HCT116 (cell line): ENCODE data around the gene ASB12. TPM values are rescaled to one million over a fixed set of nuclear protein-coding genes. Genes with fewer than 3 reads are reported as not detected.

Experiments
- ATAC-seq: fragments of 200-7000 bp; cut with Tn5 transposase; 2 replicates; pipeline ENCODE4 v1.9.1; 2020; ENCODE audit warnings: mild to moderate bottlenecking, moderate library complexity
- BruUV-seq: library from RNA; stranded (reverse); fragments of 400-500 nt; replicated peaks from 2 replicates; lab custom pipeline; 2021; lab: Mats Ljungman, UMichigan
- CTCF ChIA-PET: fragments of 300-600 bp; sonication (Branson Sonifier 250); formaldehyde crosslinking; loops from one replicate; lab custom pipeline; 2021; ENCODE audit warnings: antibody characterized with exemption; lab: Charles Lee
- POLR2A ChIA-PET: fragments of 300-600, 350-600 bp; sonication (Branson Sonifier 250); formaldehyde crosslinking; loops from one replicate; lab custom pipeline; 2021; ENCODE audit warnings: antibody characterized with exemption; lab: Charles Lee
- RAD21 ChIA-PET, 2 experiments: fragments of 300-600 bp; sonication (Branson Sonifier 250); formaldehyde crosslinking; loops; one replicate each; lab custom pipeline; 2023; ENCODE audit warnings: low total read pairs in 2 of 2; ENCODE audit not compliant: uncharacterized antibody in 2 of 2, unreplicated experiment in 2 of 2, low non-redundant PET in 1 of 2; lab: Charles Lee
- DNase-seq: peaks from one replicate; pipeline ENCODE4 v3.0.0-alpha.2; 2010; ENCODE audit warnings: low read depth, low spot score
- H2AFZ ChIP-seq: fragments of 200-600 bp; shearing (Covaris generic), sonication (generic); 2 replicates; pipeline ENCODE4 v1.6.1; 2017; ENCODE audit warnings: low read depth, mixed run types, mixed read lengths, antibody characterized with exemption, low read length; ENCODE audit not compliant: poor library complexity, severe bottlenecking
- H3K27ac ChIP-seq: 2 replicates; pipeline ENCODE4 v1.5.1; 2012; ENCODE audit warnings: low read depth, low read length
- H3K27me3 ChIP-seq: fragments of 200-600 bp; sonication (generic); 2 replicates; pipeline ENCODE4 v1.6.1; 2016; ENCODE audit warnings: mixed run types, low read length, mixed read lengths; ENCODE audit not compliant: insufficient read depth
- H3K36me3 ChIP-seq, 2 experiments: fragments of 200-500 bp in 1 of 2; fragments of 200-600 bp in 1 of 2; sonication (Bioruptor generic) in 1 of 2; sonication (generic) in 1 of 2; 2 replicates each; pipeline versions ENCODE4 v1.5.1 to v1.6.1; 2014 to 2016; ENCODE audit warnings: low read length in 2 of 2, inconsistent platforms in 1 of 2, mixed read lengths in 1 of 2, mixed run types in 1 of 2; ENCODE audit not compliant: insufficient read depth in 2 of 2, control insufficient read depth in 1 of 2
- H3K4me1 ChIP-seq, 2 experiments: fragments of 200-600 bp in 1 of 2; sonication (generic) in 1 of 2; 2 replicates each; pipeline versions ENCODE4 v1.5.1 to v1.6.1; 2012 to 2017; ENCODE audit warnings: low read length in 2 of 2, inconsistent platforms in 1 of 2, mild to moderate bottlenecking in 1 of 2, mixed read lengths in 1 of 2, mixed run types in 1 of 2, moderate library complexity in 1 of 2; ENCODE audit not compliant: insufficient read depth in 2 of 2, control insufficient read depth in 1 of 2
- H3K4me2 ChIP-seq: fragments of 200-600 bp; sonication (generic); 2 replicates; pipeline ENCODE4 v1.6.1; 2017; ENCODE audit warnings: mixed run types, low read length, mixed read lengths
- H3K4me3 ChIP-seq, 2 experiments: fragments of 200-600 bp in 1 of 2; sonication (generic) in 1 of 2; replicated peaks in 1 of 2; 2 replicates each; pipeline ENCODE4 v1.5.1; 2011 to 2016; ENCODE audit warnings: low read length in 2 of 2, control low read depth in 1 of 2, low read depth in 1 of 2, mild to moderate bottlenecking in 1 of 2, mixed read lengths in 1 of 2, mixed run types in 1 of 2
- H3K79me2 ChIP-seq: fragments of 200-600 bp; sonication (generic); 2 replicates; pipeline ENCODE4 v1.6.1; 2017; ENCODE audit warnings: mild to moderate bottlenecking, mixed run types, low read length, moderate library complexity, mixed read lengths; ENCODE audit not compliant: insufficient read depth
- H3K9ac ChIP-seq: fragments of 200-600 bp; sonication (generic); 2 replicates; pipeline ENCODE4 v1.6.1; 2016; ENCODE audit warnings: low read length, mixed read lengths
- H3K9me2 ChIP-seq: fragments of 200-600 bp; sonication (generic), shearing (Covaris generic); 2 replicates; pipeline ENCODE4 v1.6.1; 2017; ENCODE audit warnings: mixed run types, mild to moderate bottlenecking, moderate library complexity; ENCODE audit not compliant: insufficient read depth
- H3K9me3 ChIP-seq, 2 experiments: fragments of 200-500 bp in 1 of 2; fragments of 200-600 bp in 1 of 2; sonication (Bioruptor generic) in 1 of 2; sonication (generic) in 1 of 2; 2 replicates each; pipeline ENCODE4 v1.6.1; 2014 to 2017; ENCODE audit warnings: low read length in 2 of 2, mixed read lengths in 2 of 2, inconsistent platforms in 1 of 2, low read depth in 1 of 2, mild to moderate bottlenecking in 1 of 2, mixed run types in 1 of 2, moderate library complexity in 1 of 2; ENCODE audit not compliant: control insufficient read depth in 1 of 2, insufficient read depth in 1 of 2
- H4K20me1 ChIP-seq: fragments of 200-600 bp; sonication (generic), shearing (Covaris generic); 2 replicates; pipeline ENCODE4 v1.6.1; 2017; ENCODE audit warnings: mixed run types, mild to moderate bottlenecking, moderate library complexity; ENCODE audit not compliant: insufficient read depth
- EGR1 ChIP-seq: IDR thresholded peaks from 2 replicates; pipeline ENCODE4 v1.6.1; 2012; ENCODE audit warnings: low read depth
- FOSL1 ChIP-seq: IDR thresholded peaks from 2 replicates; pipeline ENCODE4 v1.6.1; 2012; ENCODE audit warnings: low read depth
- JUND ChIP-seq: IDR thresholded peaks from 2 replicates; pipeline ENCODE4 v1.6.1; 2012
- POLR2AphosphoS5 ChIP-seq: IDR thresholded peaks from 2 replicates; pipeline ENCODE4 v1.6.1; 2011; ENCODE audit warnings: mild to moderate bottlenecking, low read depth, low read length, moderate library complexity
- SIN3A ChIP-seq: IDR thresholded peaks from 2 replicates; pipeline ENCODE4 v1.6.1; 2012; ENCODE audit warnings: low read depth
- SP1 ChIP-seq: IDR thresholded peaks from 2 replicates; pipeline ENCODE4 v1.6.1; 2012; ENCODE audit warnings: low read depth
- TCF7L2 ChIP-seq: IDR thresholded peaks from 2 replicates; pipeline ENCODE4 v1.7.0; 2011; ENCODE audit warnings: borderline replicate concordance, inconsistent platforms; ENCODE audit not compliant: insufficient read depth, insufficient read length; ENCODE audit errors: extremely low read depth
- intact Hi-C: fragments of 100-400 bp; cut with micrococcal nuclease; formaldehyde crosslinking; loops from 2 replicates; pipeline ENCODE4 v1.10.0; 2022
- total RNA-seq: library from RNA; stranded (reverse); gene quantifications from one replicate; pipeline ENCODE4 v1.2.1, GENCODE V29; 2021; ENCODE audit not compliant: unreplicated experiment
- TF ChIP-seq, protein P1 (sequence below): IDR thresholded peaks from 2 replicates; pipeline ENCODE4 v1.6.1; 2012; ENCODE audit warnings: low read depth
- TF ChIP-seq, protein P2 (sequence below), 3 experiments: fragments of 200-600 bp in 1 of 3; sonication (generic) in 1 of 3; IDR thresholded peaks in 2 of 3; conservative IDR thresholded peaks in 1 of 3; 2 replicates each; pipeline ENCODE4 v1.5.1; 2012 to 2017; ENCODE audit warnings: low read depth in 2 of 3, low read length in 2 of 3, antibody characterized with exemption in 1 of 3, borderline replicate concordance in 1 of 3, control low read depth in 1 of 3, mild to moderate bottlenecking in 1 of 3, mixed read lengths in 1 of 3, mixed run types in 1 of 3, moderate library complexity in 1 of 3; ENCODE audit not compliant: insufficient read depth in 1 of 3
- TF ChIP-seq, protein P3 (sequence below): IDR thresholded peaks from 2 replicates; pipeline ENCODE4 v1.6.1; 2012
- TF ChIP-seq, protein P4 (sequence below): IDR thresholded peaks from 2 replicates; pipeline ENCODE4 v1.6.1; 2012

The ASB12 gene
- total RNA-seq, 1 experiment from 2014 or later = not detected

DNA sequence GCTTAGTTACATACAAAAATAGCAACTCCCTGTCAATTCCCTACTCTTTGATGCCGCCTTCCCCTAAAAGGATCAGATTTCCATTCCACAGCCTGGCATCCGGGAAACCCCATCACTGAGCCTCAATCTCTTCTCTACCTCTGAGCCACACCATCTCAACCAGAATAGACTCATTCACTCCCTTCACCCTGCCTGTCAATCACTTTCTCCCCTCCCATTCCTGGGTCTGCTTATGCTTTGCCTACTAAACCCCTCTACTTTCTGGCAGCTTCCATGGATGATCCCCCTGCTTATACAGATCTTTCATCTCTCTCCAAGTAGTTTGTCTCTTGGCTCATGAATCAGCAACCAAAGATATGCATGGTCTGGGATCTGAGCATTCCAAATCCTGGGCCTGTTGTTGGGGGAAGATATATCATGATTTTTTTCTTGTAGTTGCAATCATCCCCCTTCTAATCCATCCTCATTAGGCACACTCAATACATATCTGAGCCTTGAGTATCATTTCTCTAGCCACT, 27.5 kb downstream of the ASB12 start:
- Histone ChIP-seq H3K4me1 (peaks cover 4 to 16% of the 10 kb centered on the region in 2 experiments; a peak in 2 of 4 replicates), H3K4me3 (no peak overlapping the region), H3K27ac (no peak overlapping the region), H2AFZ (no peak overlapping the region), H3K9me3 (no peaks in the 10 kb centered on the region), H3K36me3 (no peaks in the 10 kb centered on the region), H3K27me3 (no peaks in the 10 kb centered on the region), H3K9me2 (no peaks in the 10 kb centered on the region), H3K9ac (no peak overlapping the region), H3K4me2 (no peak overlapping the region), H3K79me2 (no peaks in the 10 kb centered on the region; the same call in 1 of the 2 replicates), H4K20me1 (no peaks in the 10 kb centered on the region)
- TF ChIP-seq, protein P1, sequence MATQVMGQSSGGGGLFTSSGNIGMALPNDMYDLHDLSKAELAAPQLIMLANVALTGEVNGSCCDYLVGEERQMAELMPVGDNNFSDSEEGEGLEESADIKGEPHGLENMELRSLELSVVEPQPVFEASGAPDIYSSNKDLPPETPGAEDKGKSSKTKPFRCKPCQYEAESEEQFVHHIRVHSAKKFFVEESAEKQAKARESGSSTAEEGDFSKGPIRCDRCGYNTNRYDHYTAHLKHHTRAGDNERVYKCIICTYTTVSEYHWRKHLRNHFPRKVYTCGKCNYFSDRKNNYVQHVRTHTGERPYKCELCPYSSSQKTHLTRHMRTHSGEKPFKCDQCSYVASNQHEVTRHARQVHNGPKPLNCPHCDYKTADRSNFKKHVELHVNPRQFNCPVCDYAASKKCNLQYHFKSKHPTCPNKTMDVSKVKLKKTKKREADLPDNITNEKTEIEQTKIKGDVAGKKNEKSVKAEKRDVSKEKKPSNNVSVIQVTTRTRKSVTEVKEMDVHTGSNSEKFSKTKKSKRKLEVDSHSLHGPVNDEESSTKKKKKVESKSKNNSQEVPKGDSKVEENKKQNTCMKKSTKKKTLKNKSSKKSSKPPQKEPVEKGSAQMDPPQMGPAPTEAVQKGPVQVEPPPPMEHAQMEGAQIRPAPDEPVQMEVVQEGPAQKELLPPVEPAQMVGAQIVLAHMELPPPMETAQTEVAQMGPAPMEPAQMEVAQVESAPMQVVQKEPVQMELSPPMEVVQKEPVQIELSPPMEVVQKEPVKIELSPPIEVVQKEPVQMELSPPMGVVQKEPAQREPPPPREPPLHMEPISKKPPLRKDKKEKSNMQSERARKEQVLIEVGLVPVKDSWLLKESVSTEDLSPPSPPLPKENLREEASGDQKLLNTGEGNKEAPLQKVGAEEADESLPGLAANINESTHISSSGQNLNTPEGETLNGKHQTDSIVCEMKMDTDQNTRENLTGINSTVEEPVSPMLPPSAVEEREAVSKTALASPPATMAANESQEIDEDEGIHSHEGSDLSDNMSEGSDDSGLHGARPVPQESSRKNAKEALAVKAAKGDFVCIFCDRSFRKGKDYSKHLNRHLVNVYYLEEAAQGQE = no peak
- no peak for TF ChIP-seq SP1
- TF ChIP-seq POLR2AphosphoS5 = no peak
- TF ChIP-seq, protein P2, sequence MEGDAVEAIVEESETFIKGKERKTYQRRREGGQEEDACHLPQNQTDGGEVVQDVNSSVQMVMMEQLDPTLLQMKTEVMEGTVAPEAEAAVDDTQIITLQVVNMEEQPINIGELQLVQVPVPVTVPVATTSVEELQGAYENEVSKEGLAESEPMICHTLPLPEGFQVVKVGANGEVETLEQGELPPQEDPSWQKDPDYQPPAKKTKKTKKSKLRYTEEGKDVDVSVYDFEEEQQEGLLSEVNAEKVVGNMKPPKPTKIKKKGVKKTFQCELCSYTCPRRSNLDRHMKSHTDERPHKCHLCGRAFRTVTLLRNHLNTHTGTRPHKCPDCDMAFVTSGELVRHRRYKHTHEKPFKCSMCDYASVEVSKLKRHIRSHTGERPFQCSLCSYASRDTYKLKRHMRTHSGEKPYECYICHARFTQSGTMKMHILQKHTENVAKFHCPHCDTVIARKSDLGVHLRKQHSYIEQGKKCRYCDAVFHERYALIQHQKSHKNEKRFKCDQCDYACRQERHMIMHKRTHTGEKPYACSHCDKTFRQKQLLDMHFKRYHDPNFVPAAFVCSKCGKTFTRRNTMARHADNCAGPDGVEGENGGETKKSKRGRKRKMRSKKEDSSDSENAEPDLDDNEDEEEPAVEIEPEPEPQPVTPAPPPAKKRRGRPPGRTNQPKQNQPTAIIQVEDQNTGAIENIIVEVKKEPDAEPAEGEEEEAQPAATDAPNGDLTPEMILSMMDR (IDR thresholded peaks at IDR 0.05 in 2 of 3, conservative IDR thresholded peaks at IDR 0.05 in 1 of 3; ENCODE audit: borderline replicate concordance in 1 of 3, insufficient read depth in 1 of 3, low read depth in 2 of 3, low read length in 2 of 3) = no peak
- no peak for TF ChIP-seq FOSL1
- no peak for TF ChIP-seq EGR1
- TF ChIP-seq, protein P3, sequence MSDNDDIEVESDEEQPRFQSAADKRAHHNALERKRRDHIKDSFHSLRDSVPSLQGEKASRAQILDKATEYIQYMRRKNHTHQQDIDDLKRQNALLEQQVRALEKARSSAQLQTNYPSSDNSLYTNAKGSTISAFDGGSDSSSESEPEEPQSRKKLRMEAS = no peak
- no peak for TF ChIP-seq JUND
- TF ChIP-seq, protein P4, sequence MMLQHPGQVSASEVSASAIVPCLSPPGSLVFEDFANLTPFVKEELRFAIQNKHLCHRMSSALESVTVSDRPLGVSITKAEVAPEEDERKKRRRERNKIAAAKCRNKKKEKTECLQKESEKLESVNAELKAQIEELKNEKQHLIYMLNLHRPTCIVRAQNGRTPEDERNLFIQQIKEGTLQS = no peak
- no peak for TF ChIP-seq SIN3A
- no peak for TF ChIP-seq TCF7L2
- ChIA-PET CTCF (no interaction called here), POLR2A (no interaction called here), RAD21 (no interaction called here)
- no peak for ATAC-seq
- BruUV-seq = no TSS peak
- no peak for DNase-seq
- intact Hi-C loops = loop anchor here (10.0 kb wide), 1 partner anchor 192 kb away; the partner anchor contains the start of gene MTMR8
